ENCODE measurements around the gene KCNH4.

Gene KCNH4

GRCh38 chr17:42133461-42134041, 47.4 kb downstream of the KCNH4 start:
- H3K27me3 ChIP-seq (ENCODE audit: insufficient read depth, insufficient read length) = no peaks in the 10 kb centered on the region
- no peaks in the 10 kb centered on the region for H3K9me3 ChIP-seq (ENCODE audit: insufficient read depth, low read length)
- H3K4me1 ChIP-seq (ENCODE audit: insufficient read depth, insufficient read length) = peaks cover 11% of the 10 kb centered on the region
- no peak overlapping the region for H3K4me3 ChIP-seq (ENCODE audit: insufficient read length, low read depth)
- DNase-seq (ENCODE audit: low read depth, low spot score) = no peak
- TF ChIP-seq YY1 (IDR thresholded peaks at IDR 0.05; ENCODE audit: insufficient read depth, insufficient read length) = no peak
- no peak for TF ChIP-seq SUZ12 (IDR thresholded peaks at IDR 0.05; ENCODE audit: extremely low read depth, insufficient read depth, insufficient read length)
- no peak for TF ChIP-seq ZNF274 (IDR thresholded peaks at IDR 0.05; ENCODE audit: low read depth, low read length)
- H3K9ac ChIP-seq (ENCODE audit: insufficient read length, low read depth) = no peak overlapping the region
- H3K36me3 ChIP-seq (ENCODE audit: insufficient read depth, insufficient read length, low read length) = peaks cover 88% of the 10 kb centered on the region

GRCh38 chr17:42132941-42133340, 48.0 kb downstream of the KCNH4 start:
- peaks cover 88% of the 10 kb centered on the region for H3K36me3 ChIP-seq (ENCODE audit: insufficient read depth, insufficient read length, low read length)
- no peak overlapping the region for H3K4me3 ChIP-seq (ENCODE audit: insufficient read length, low read depth)
- no peak overlapping the region for H3K9ac ChIP-seq (ENCODE audit: insufficient read length, low read depth)
- no peak for DNase-seq (ENCODE audit: low read depth, low spot score)
- peaks cover 11% of the 10 kb centered on the region for H3K4me1 ChIP-seq (ENCODE audit: insufficient read depth, insufficient read length)
- TF ChIP-seq YY1 (IDR thresholded peaks at IDR 0.05; ENCODE audit: insufficient read depth, insufficient read length) = no peak
- no peak for TF ChIP-seq ZNF274 (IDR thresholded peaks at IDR 0.05; ENCODE audit: low read depth, low read length)
- no peak for TF ChIP-seq SUZ12 (IDR thresholded peaks at IDR 0.05; ENCODE audit: extremely low read depth, insufficient read depth, insufficient read length)
- no peaks in the 10 kb centered on the region for H3K9me3 ChIP-seq (ENCODE audit: insufficient read depth, low read length)
- no peaks in the 10 kb centered on the region for H3K27me3 ChIP-seq (ENCODE audit: insufficient read depth, insufficient read length)

- DNase-seq (ENCODE audit: low read depth, low spot score) = no peak
- H3K9ac ChIP-seq (ENCODE audit: insufficient read length, low read depth) = no peak overlapping the region
- peaks cover 96% of the 10 kb centered on the region for H3K36me3 ChIP-seq (ENCODE audit: insufficient read depth, insufficient read length, low read length)
- H3K27me3 ChIP-seq (ENCODE audit: insufficient read depth, insufficient read length) = no peaks in the 10 kb centered on the region
- H3K4me1 ChIP-seq (ENCODE audit: insufficient read depth, insufficient read length) = peaks cover 11% of the 10 kb centered on the region
- H3K4me3 ChIP-seq (ENCODE audit: insufficient read length, low read depth) = no peak overlapping the region
- H3K9me3 ChIP-seq (ENCODE audit: insufficient read depth, low read length) = no peaks in the 10 kb centered on the region
- TF ChIP-seq ZNF274 (IDR thresholded peaks at IDR 0.05; ENCODE audit: low read depth, low read length) (no peak), SUZ12 (IDR thresholded peaks at IDR 0.05; ENCODE audit: extremely low read depth, insufficient read depth, insufficient read length) (no peak), YY1 (IDR thresholded peaks at IDR 0.05; ENCODE audit: insufficient read depth, insufficient read length) (no peak)
Measured at GRCh38 chr17:42131981-42132432, 48.9 kb downstream of the KCNH4 start.

- H3K9ac ChIP-seq (ENCODE audit: insufficient read length, low read depth) = no peak overlapping the region
Measured at GRCh38 chr17:42131232-42131631, 49.7 kb downstream of the KCNH4 start.

GRCh38 chr17:42130310-42130936, 50.5 kb downstream of the KCNH4 start:
- peaks cover 4% of the 10 kb centered on the region for H3K4me1 ChIP-seq (ENCODE audit: insufficient read depth, insufficient read length)
- TF ChIP-seq YY1 (IDR thresholded peaks at IDR 0.05; ENCODE audit: insufficient read depth, insufficient read length) (no peak), SUZ12 (IDR thresholded peaks at IDR 0.05; ENCODE audit: extremely low read depth, insufficient read depth, insufficient read length) (no peak), ZNF274 (IDR thresholded peaks at IDR 0.05; ENCODE audit: low read depth, low read length) (no peak)
- no peak for DNase-seq (ENCODE audit: low read depth, low spot score)

More at GRCh38 chr17:42131232-42131631, 49.7 kb downstream of the KCNH4 start:
- DNase-seq (ENCODE audit: low read depth, low spot score) = no peak
- Histone ChIP-seq H3K4me1 (ENCODE audit: insufficient read depth, insufficient read length) (peaks cover 9% of the 10 kb centered on the region), H3K4me3 (ENCODE audit: insufficient read length, low read depth) (no peak overlapping the region), H3K9me3 (ENCODE audit: insufficient read depth, low read length) (no peaks in the 10 kb centered on the region), H3K36me3 (ENCODE audit: insufficient read depth, insufficient read length, low read length) (peaks cover 95% of the 10 kb centered on the region), H3K27me3 (ENCODE audit: insufficient read depth, insufficient read length) (no peaks in the 10 kb centered on the region)
- no peak for TF ChIP-seq SUZ12 (IDR thresholded peaks at IDR 0.05; ENCODE audit: extremely low read depth, insufficient read depth, insufficient read length)
- TF ChIP-seq ZNF274 (IDR thresholded peaks at IDR 0.05; ENCODE audit: low read depth, low read length) = no peak
- TF ChIP-seq YY1 (IDR thresholded peaks at IDR 0.05; ENCODE audit: insufficient read depth, insufficient read length) = no peak

GRCh38 chr17:42129109-42129837, 51.7 kb downstream of the KCNH4 start:
- Histone ChIP-seq H3K4me3 (ENCODE audit: insufficient read length, low read depth) (no peak overlapping the region), H3K4me1 (ENCODE audit: insufficient read depth, insufficient read length) (peaks cover 5% of the 10 kb centered on the region), H3K9me3 (ENCODE audit: insufficient read depth, low read length) (no peaks in the 10 kb centered on the region), H3K36me3 (ENCODE audit: insufficient read depth, insufficient read length, low read length) (peaks cover 96% of the 10 kb centered on the region), H3K9ac (ENCODE audit: insufficient read length, low read depth) (no peak overlapping the region), H3K27me3 (ENCODE audit: insufficient read depth, insufficient read length) (no peaks in the 10 kb centered on the region)
- DNase-seq (ENCODE audit: low read depth, low spot score) = no peak
- TF ChIP-seq YY1 (IDR thresholded peaks at IDR 0.05; ENCODE audit: insufficient read depth, insufficient read length) = no peak
- no peak for TF ChIP-seq SUZ12 (IDR thresholded peaks at IDR 0.05; ENCODE audit: extremely low read depth, insufficient read depth, insufficient read length)
- TF ChIP-seq ZNF274 (IDR thresholded peaks at IDR 0.05; ENCODE audit: low read depth, low read length) = no peak

More at GRCh38 chr17:42130310-42130936, 50.5 kb downstream of the KCNH4 start:
- H3K27me3 ChIP-seq (ENCODE audit: insufficient read depth, insufficient read length) = no peaks in the 10 kb centered on the region
- H3K9ac ChIP-seq (ENCODE audit: insufficient read length, low read depth) = no peak overlapping the region
- H3K4me3 ChIP-seq (ENCODE audit: insufficient read length, low read depth) = no peak overlapping the region
- no peaks in the 10 kb centered on the region for H3K9me3 ChIP-seq (ENCODE audit: insufficient read depth, low read length)
- H3K36me3 ChIP-seq (ENCODE audit: insufficient read depth, insufficient read length, low read length) = peaks cover 95% of the 10 kb centered on the region

GRCh38 chr17:42127414-42127813, 53.5 kb downstream of the KCNH4 start:
- DNase-seq (ENCODE audit: low read depth, low spot score) = no peak
- peaks cover 9% of the 10 kb centered on the region for H3K4me1 ChIP-seq (ENCODE audit: insufficient read depth, insufficient read length)
- no peak overlapping the region for H3K9ac ChIP-seq (ENCODE audit: insufficient read length, low read depth)
- H3K36me3 ChIP-seq (ENCODE audit: insufficient read depth, insufficient read length, low read length) = peaks cover 91% of the 10 kb centered on the region
- no peaks in the 10 kb centered on the region for H3K27me3 ChIP-seq (ENCODE audit: insufficient read depth, insufficient read length)
- H3K9me3 ChIP-seq (ENCODE audit: insufficient read depth, low read length) = no peaks in the 10 kb centered on the region
- TF ChIP-seq SUZ12 (IDR thresholded peaks at IDR 0.05; ENCODE audit: extremely low read depth, insufficient read depth, insufficient read length) (no peak), YY1 (IDR thresholded peaks at IDR 0.05; ENCODE audit: insufficient read depth, insufficient read length) (no peak), ZNF274 (IDR thresholded peaks at IDR 0.05; ENCODE audit: low read depth, low read length) (no peak)
- no peak overlapping the region for H3K4me3 ChIP-seq (ENCODE audit: insufficient read length, low read depth)

All from NT2/D1 (cell line).